Calu3 (cell line): Measurements from ENCODE around the gene DNAH5. TPM values are rescaled to one million over a fixed set of nuclear protein-coding genes. Genes with fewer than 3 reads are reported as not detected.
A peak's percentile ranks its signal among the peaks of the same experiment; 100 is the strongest.

Experiments used
- BruUV-seq: library from RNA; stranded (reverse); fragments of 400-500 nt; replicated peaks from 2 replicates; lab custom pipeline; 2021; lab: Mats Ljungman, UMichigan
- CTCF ChIA-PET: fragments of 300-600 bp; sonication (Branson Sonifier 250); formaldehyde crosslinking; loops from one replicate; lab custom pipeline; 2022; ENCODE audit warnings: antibody characterized with exemption; lab: Charles Lee
- DNase-seq: peaks from one replicate; pipeline ENCODE4 v3.0.0; 2022
- H3K27ac Mint-ChIP-seq: one replicate; pipeline ENCODE4 v1.8.0; 2022; ENCODE audit warnings: mixed read lengths; ENCODE audit not compliant: unreplicated experiment
- H3K27me3 Mint-ChIP-seq: one replicate; pipeline ENCODE4 v1.8.0; 2022; ENCODE audit warnings: mixed read lengths; ENCODE audit not compliant: unreplicated experiment
- H3K36me3 Mint-ChIP-seq: one replicate; pipeline ENCODE4 v1.8.0; 2022; ENCODE audit warnings: mild to moderate bottlenecking, moderate library complexity, mixed read lengths; ENCODE audit not compliant: insufficient read depth, unreplicated experiment
- H3K4me1 Mint-ChIP-seq: one replicate; pipeline ENCODE4 v1.8.0; 2022; ENCODE audit warnings: mild to moderate bottlenecking, low read depth, mixed read lengths; ENCODE audit not compliant: unreplicated experiment
- H3K4me3 Mint-ChIP-seq: one replicate; pipeline ENCODE4 v1.8.0; 2022; ENCODE audit warnings: mild to moderate bottlenecking, low read depth, moderate library complexity, mixed read lengths; ENCODE audit not compliant: unreplicated experiment
- H3K9me3 Mint-ChIP-seq: one replicate; pipeline ENCODE4 v1.8.0; 2022; ENCODE audit warnings: low read depth, mixed read lengths; ENCODE audit not compliant: unreplicated experiment
- intact Hi-C: fragments of 100-400 bp; cut with micrococcal nuclease; formaldehyde crosslinking; loops from one replicate; pipeline ENCODE4 v1.10.0; 2022; ENCODE audit not compliant: unreplicated experiment
- total RNA-seq: library from RNA; stranded (reverse); gene quantifications from 2 replicates; pipeline ENCODE4 v1.2.3, GENCODE V29; 2022
- TF ChIP-seq, protein P1 (sequence below): fragments of 200-600 bp; IDR thresholded peaks from one replicate; pipeline ENCODE4 v1.8.0; 2022; ENCODE audit warnings: antibody characterized with exemption; ENCODE audit not compliant: unreplicated experiment

The DNAH5 gene
- total RNA-seq, 1 experiment from 2014 or later, result 5.8 TPM

DNA sequence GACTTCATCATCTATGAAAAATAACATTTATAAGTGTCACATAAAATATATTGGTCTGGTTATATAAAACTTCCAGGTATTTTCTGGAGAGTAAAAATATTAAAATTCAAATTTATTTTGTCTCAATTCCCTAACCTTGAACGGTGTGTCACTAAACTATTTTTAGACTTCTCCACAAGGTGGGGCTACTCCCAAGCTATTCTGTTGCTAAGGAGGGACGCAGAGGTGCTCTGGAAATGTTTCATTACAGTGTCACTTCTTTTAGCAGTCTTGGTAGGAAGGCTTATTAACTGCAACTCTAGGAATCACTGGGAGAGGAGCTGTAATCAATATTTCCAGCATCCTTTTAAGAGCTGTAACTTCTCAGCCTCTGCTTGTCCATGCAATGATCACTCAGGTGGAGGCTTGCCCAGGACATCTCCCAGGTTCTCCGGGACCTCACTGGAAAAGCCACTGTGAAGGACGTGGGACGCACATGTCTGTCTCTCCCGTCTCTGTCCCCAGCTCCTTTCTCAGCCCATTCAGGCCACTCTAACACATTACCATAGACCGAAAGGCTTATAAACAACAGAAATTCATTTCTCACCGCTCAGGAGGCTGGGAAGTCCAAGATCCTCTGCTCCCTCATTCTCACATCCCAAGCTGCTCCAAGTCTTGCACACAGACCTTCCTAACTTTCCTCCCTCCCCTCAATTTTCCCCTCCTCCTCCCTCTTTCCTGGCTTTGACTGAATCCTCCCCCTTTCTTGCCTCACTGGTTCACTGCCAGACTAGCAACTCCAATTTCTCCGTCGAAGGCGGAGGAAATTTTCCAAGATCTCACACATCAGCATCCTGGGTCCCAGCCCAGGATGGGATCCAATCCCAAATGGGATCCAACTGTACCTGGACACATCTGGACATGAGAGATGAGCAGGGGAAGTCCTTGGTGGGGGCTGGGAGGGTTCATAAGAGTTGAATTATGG, 32.7 kb upstream of the DNAH5 start:
- BruUV-seq, result no TSS peak

DNA sequence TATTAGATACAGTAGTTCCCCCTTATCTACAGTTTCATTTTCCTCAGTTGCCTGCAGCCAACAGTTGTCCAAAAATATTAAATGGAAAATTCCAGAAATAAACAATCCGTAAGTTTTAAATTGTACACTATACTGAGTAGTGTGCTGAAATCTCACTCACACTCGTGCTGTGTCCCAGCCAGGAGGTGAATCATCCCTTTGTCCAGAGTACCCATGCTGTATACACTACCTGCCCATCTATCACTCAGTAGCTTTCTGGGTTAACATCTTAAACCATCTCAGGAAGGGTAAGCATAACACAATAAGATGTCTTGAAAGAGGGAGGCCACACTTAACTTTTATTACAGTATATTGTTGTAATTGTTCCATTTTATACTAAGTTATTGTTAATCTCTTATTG, 31.7 kb upstream of the DNAH5 start:
- Mint-ChIP-seq H3K9me3 (peaks cover 5% of the 10 kb centered on the region), H3K4me3 (no peak overlapping the region), H3K27me3 (no peaks in the 10 kb centered on the region), H3K4me1 (no peaks in the 10 kb centered on the region), H3K27ac (no peak overlapping the region), H3K36me3 (no peaks in the 10 kb centered on the region)
- intact Hi-C loops, result loop anchor here (2.0 to 5.0 kb wide), 3 partner anchors 346 to 673 kb away; no protein-coding TSS in a partner anchor
- DNase-seq, result no peak
- TF ChIP-seq, protein P1, sequence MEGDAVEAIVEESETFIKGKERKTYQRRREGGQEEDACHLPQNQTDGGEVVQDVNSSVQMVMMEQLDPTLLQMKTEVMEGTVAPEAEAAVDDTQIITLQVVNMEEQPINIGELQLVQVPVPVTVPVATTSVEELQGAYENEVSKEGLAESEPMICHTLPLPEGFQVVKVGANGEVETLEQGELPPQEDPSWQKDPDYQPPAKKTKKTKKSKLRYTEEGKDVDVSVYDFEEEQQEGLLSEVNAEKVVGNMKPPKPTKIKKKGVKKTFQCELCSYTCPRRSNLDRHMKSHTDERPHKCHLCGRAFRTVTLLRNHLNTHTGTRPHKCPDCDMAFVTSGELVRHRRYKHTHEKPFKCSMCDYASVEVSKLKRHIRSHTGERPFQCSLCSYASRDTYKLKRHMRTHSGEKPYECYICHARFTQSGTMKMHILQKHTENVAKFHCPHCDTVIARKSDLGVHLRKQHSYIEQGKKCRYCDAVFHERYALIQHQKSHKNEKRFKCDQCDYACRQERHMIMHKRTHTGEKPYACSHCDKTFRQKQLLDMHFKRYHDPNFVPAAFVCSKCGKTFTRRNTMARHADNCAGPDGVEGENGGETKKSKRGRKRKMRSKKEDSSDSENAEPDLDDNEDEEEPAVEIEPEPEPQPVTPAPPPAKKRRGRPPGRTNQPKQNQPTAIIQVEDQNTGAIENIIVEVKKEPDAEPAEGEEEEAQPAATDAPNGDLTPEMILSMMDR, result no peak
- no TSS peak for BruUV-seq
- CTCF ChIA-PET, result interaction anchor here (0.6 to 1.2 kb wide), 2 partner anchors 64 to 294 kb away, joined by 3 to 5 read pairs; no protein-coding TSS in a partner anchor

More for the DNA sequence above, 32.7 kb upstream of the DNAH5 start:
- Mint-ChIP-seq H3K9me3 (peaks cover 2% of the 10 kb centered on the region), H3K27me3 (no peaks in the 10 kb centered on the region), H3K36me3 (no peaks in the 10 kb centered on the region), H3K27ac (no peak overlapping the region), H3K4me1 (no peaks in the 10 kb centered on the region), H3K4me3 (no peak overlapping the region)
- CTCF ChIA-PET, result interaction anchor here (0.6 to 1.2 kb wide), 4 partner anchors 15 to 671 kb away, joined by 3 to 7 read pairs (median 4); no protein-coding TSS in a partner anchor
- TF ChIP-seq, protein P1, result peak; percentile 49
- intact Hi-C loops, result loop anchor here (2.0 to 5.0 kb wide), 3 partner anchors 345 to 672 kb away; no protein-coding TSS in a partner anchor
- DNase-seq, result peak; percentile 67

DNA sequence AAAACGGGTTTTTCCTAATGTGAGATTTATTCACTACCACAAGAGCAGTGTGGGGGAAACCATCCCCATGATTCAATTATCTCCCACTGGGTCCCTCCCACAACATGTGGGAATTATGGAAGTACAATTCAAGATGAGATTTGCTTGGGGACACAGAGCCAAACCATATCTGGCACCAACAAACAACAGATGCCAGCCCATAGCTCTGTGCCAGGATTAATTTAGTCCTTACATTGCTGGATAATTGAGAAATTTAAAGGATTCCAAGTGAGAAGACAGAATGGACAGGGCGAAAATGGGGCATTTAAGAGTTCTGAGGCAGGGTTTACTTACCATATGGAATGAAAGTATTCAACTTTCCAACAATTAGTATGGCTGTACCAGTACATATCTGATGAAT, 30.8 kb upstream of the DNAH5 start:
- DNase-seq, result no peak
- BruUV-seq, result no TSS peak
- TF ChIP-seq, protein P1, result no peak
- intact Hi-C loops, result loop anchor here (5.0 kb wide), 2 partner anchors 347 to 387 kb away; no protein-coding TSS in a partner anchor
- Mint-ChIP-seq H3K27ac (no peak overlapping the region), H3K4me3 (no peak overlapping the region), H3K9me3 (peaks cover 8% of the 10 kb centered on the region), H3K36me3 (no peaks in the 10 kb centered on the region), H3K4me1 (no peaks in the 10 kb centered on the region), H3K27me3 (no peaks in the 10 kb centered on the region)
- CTCF ChIA-PET, result no interaction called here

DNA sequence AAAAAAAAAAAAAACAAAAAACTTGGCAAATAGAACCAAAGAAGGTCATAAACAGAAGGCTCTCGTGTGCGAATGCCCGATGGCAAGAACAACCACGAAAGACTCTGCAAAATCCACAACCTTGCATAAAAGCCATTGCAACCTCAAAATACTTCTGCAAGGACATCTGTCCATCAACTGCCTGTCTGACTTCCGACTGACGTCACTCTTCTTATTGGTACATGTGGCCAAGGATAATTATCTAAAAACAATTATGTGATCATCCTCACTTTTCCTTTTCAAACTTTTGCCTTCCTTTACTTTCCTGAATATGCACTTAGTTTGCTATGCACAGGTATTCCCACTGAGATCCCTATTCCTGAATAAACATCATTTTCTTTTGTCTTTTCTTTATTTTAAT, 29.2 kb upstream of the DNAH5 start:
- H3K36me3 Mint-ChIP-seq, result no peaks in the 10 kb centered on the region
- H3K9me3 Mint-ChIP-seq, result peaks cover 14% of the 10 kb centered on the region
- H3K4me3 Mint-ChIP-seq, result no peak overlapping the region
- CTCF ChIA-PET, result no interaction called here
- H3K27me3 Mint-ChIP-seq, result no peaks in the 10 kb centered on the region
- no peaks in the 10 kb centered on the region for H3K4me1 Mint-ChIP-seq
- H3K27ac Mint-ChIP-seq, result no peak overlapping the region
- no TSS peak for BruUV-seq
- TF ChIP-seq, protein P1, result no peak
- no peak for DNase-seq
- intact Hi-C loops, result no loop called here
